DLD1 (cell line): ENCODE measurements around the gene FAM240B.

Experiments used
- in situ Hi-C: cut with HindIII; loops from 2 replicates; pipeline ENCODE4 v1.10.0; 2017; ENCODE audit warnings: low sequenced_read_pairs

FAM240B gene

DNA sequence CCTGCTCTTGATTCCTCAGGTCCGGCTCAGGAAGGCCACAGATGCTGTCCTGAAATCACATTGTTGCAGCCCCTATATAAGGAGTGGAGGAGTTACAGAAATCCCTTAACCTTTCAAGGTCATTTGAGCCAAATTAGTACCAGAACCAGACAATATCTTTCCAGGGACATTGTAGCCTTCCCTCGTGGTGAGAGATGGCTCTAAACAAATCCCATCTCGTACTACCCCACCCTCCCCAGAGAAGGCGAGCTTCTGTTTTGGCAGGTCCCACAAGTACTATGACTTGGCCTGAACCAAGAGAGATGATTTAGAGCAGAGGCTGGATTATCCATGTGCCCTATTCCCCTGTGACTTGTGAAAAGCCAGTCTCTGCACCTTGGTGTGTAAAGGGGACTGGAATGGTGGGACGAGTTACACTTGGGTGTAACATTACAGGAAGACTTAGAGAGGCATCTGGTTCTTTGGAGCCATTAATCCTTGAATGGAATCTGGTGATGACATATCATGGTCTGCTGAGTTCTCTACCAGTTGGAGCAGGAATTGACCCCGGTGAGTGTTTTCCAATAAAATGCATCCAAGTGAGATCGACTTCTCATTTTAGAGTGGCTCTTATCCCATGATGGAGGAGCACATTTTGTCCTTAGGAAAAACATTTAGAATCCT, at the start of gene FAM240B:
Gene FAM240B (minus strand): TSS at position 51 of the 663 bp plus-strand sequence. CDS start 16,134 bp downstream, outside the sequence.
- in situ Hi-C loops: no loop called here

DNA sequence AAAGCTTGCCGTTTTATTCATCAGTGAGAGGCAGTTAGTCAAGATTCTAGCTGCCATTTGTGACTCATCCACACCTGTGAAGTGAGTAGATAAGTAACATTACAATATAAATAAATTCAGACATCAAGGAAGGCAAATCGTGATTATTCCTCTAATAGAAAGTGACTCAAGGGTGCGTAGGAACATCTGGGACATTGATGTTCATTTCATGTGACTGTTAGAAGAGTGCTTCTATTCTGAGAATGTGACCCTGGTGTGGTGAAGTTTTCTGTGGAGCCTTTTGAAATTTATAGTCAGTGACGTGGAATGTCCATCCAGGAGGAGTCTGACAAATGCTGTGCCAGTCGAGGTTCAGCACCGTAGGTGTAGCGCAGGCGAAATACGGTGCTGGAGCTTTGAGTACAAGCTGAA, 48.4 kb upstream of the FAM240B start:
- in situ Hi-C loops: no loop called here

DNA sequence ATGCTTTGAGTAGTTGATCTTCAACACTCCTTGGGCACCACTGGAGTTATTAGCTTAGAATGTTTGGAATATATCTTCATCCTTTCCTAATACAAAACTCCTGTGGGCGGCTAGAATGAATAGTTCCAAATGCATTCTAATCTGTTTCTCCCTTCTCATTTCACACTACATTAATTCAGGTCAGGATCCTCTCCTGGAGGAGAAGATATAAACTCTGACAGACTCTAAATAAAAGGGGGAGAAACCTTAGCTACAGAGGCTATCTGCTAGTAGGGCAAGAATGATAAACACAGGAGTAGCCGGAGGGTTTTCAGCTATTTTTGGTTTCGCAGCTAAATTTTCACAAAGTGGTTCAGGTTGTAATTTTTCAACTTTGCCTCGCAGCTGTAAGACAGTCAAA, 45.2 kb upstream of the FAM240B start:
- in situ Hi-C loops: no loop called here

DNA sequence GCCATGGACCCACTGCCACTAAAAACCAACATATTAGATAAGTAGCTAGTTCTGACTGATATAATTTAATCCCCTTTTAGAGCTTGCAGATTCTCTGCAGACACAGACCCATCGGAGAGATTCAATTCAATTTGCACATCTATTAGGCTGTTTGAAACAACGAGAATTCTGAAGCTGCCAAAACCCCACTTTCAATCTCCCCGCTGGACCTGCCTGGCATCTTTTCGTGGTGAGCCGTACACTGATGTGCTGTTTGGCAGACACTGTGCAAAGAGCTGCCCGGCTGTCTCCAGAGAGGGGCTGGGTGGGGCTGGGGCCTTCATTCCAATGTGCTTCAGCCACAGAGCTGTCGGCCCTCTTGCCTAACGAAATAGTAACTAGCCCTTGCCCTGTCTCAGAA, 42.1 kb upstream of the FAM240B start:
- in situ Hi-C loops: no loop called here

DNA sequence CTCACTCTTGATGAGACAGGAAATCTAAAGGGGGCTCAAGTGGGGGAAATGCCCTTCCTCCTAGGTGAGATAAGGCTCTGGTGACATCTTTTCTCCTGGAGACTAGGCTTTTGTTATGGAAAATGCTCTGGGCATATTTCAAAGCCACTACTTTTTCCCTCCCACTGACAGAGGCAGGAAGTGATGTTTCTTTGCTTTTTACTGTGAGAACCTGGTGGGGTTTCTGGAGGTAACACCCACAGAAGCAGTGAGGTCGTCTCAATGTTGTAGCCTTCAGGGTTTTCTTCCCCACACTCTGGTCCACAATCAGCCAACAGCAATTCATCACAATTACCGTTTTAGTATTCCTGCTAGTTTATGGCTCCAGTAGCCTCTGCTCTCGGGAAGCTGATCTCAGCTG, 41.4 kb upstream of the FAM240B start:
- in situ Hi-C loops: no loop called here

DNA sequence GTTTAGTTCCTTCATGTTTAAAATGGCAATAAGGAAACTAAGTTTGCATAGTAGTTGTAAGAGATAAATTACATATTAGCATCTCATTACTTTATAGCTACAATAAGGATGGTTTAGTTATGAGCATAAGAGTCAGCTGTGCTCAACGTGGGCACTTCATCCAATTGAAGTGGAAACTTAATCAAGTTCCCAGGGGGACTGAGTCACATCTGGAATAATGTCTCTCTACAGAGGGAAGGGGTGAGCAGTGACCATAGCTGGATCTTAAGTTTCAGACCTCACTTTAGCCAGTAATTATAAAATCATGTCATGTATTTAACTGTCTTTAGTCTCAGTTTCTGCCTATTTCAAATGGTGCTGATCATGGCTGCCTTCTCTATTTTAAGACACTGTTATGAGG, 36.8 kb upstream of the FAM240B start:
- in situ Hi-C loops: no loop called here

DNA sequence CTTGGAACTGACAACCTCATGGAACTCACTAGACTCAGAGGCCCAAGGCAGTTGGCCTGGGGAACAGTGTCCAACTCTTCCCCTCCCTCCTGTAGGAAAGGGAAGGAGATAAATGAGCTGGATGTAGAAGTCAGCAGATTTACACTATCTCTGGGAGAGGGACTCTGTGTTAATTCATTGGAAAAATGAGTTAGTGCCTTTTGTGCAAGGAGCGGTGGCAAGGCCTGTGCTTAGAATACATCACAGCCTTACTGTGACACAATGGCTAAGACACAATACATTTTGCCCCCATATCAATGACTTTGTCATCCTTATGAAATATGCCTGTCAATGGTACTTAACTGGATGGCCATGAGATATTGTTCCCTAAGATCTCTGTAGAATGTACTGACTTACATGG, 28.0 kb upstream of the FAM240B start:
- in situ Hi-C loops: no loop called here

DNA sequence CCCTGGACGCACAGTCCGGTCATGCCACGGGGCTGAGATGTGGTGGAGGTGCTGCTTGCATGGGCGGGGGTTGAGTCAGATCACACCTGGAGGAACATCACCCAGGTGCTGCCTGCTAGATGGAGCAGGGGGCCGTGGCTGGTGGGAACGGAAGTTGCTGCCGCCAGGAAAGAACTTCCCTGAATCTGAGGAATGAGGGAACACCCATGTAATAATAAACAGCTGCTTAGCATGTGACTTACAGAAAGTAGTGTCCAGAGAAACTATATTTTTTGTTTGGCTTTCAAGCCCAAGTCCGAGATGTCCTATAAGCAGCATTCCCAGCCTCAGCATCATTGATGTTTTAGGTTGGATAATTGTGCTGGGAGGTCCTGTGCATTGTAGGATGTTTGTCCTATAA, 27.1 kb upstream of the FAM240B start:
- in situ Hi-C loops: no loop called here

DNA sequence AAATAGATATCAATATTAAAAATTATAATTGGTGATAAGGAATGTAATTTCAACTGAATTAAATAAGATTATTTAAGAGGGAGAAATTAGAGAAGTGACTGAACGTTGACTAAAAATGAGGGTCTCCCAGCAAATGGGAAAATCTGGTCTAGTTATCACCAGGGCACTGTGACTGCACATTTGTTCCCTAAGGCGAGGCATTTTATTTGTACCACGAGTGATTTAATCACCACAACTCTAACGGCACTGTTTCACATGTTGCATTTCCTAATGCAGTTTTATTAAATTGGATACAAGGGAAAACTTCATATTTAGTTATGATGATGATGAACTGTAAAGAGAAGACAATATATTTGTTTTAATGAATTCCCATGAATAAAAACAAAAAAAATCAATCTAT, 26.4 kb upstream of the FAM240B start:
- in situ Hi-C loops: no loop called here

DNA sequence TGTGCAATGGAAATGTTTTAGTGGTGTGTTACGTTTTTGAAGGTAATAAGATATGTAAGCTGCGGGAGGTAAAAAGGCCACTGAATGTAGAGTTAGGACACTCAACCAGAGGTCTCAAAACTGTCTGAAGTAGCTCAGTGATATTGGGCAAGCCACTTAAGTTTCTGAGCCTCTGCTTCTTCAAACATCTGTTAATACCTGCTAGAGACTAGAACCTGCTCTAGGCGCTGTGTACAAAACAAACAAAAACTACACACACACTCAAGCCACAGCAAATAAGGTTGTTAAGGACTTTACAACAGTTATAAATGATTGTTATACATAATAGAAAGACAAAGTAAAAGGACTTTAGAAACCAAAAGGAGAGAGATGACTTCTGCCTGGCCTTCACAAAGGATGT, 24.6 kb upstream of the FAM240B start:
- in situ Hi-C loops: no loop called here

DNA sequence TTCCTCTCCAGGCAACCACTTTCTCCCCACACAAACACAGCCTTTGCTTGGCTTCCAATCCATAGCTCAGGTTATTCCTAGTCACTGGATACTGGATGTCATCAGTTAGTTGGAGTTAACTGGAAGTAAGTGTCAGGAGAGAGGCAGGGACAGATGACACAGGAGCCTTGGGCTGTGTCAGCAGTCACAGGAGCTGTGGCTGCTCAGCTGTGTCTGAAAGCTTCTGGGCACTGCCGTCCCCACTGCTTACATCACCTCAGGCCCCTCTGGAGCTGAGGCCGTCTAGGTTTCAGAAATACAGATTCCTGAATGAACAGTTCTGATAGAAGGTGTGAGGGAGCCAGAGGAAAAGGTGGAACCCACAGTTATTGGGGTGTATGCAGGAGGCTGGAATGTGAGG, 17.3 kb upstream of the FAM240B start:
- in situ Hi-C loops: no loop called here

DNA sequence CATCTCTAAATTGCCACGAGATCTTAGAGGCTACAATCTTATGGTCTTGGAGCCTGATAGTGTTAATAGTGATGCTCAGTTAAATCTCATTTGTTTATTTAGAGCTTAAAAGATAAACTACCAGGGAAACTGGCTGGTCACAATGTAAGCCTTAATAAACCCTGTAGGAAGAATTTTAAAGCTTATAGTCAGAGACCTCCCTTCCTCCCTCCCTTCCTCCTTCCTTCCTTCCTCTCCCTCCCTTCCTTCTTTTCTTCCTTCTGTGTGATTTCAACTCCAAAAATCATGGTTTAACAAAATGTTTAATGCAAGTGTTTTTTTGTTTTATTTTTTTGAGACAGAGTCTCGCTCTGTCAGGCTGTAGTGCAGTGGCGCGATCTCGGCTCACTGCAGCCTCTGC, 14.9 kb upstream of the FAM240B start:
- in situ Hi-C loops: no loop called here

DNA sequence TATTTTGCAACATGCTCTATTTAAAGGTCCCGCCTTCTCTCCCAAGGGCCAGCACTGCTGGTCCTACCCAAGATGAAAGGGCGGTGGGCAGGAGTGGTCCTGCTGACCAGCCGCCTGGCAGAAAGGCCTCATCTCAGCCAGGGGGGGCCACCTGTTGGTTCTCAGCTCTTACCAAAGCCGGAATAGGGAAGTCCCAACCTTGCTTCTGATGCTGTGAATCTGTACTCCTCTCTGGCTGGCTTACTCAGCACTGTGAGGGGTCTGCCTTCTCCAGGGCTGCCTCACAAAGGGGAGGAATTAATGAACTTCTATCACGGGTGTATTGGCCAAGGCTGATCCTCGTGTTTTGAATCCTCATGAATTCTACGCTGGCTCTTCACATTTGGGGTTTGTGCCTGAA, 13.6 kb upstream of the FAM240B start:
- in situ Hi-C loops: no loop called here

DNA sequence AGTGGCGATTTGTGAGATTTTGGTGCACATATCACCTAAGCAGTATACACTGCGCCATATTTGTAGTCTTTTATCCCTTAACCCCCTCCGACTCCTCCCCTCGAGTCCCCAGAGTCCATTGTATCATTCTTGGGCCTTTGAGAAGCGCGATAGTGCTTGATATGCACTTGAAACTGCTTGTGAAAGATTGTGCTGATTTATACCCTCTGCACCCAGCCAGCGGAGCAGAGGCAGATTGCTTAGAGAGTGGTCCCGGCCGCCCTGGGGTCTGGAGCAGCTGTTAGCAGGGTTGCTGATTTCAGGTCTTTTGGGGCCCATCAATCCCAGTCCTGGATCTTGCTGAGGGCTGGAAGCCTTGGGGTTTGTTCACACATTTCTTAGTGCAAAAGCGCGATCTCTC, 13.0 kb upstream of the FAM240B start:
- in situ Hi-C loops: no loop called here

DNA sequence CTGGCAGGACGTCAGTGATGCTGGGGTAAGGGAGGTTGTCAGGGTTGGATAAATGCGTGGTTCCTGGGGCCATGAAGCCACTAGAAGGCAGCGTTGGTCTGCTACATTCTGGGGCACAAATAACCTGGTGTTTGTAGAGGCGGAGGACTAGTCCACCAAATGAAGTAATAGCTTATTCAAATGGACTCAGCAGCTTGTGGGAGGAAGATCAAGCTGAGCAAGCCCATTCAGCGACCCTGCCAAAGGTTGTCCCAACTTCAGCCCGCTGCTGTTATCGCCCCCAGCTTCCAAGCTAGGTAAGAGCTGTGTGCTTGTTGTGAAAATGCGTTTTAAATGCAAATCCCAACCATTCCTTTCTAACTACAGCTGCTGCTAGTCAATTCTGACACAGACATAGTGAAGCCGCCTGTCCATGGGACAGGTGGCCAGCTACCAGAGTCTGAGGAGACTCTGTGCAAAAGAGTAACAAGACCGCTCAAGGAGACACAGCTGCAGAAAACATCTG, 7.6 kb upstream of the FAM240B start:
- in situ Hi-C loops: no loop called here

DNA sequence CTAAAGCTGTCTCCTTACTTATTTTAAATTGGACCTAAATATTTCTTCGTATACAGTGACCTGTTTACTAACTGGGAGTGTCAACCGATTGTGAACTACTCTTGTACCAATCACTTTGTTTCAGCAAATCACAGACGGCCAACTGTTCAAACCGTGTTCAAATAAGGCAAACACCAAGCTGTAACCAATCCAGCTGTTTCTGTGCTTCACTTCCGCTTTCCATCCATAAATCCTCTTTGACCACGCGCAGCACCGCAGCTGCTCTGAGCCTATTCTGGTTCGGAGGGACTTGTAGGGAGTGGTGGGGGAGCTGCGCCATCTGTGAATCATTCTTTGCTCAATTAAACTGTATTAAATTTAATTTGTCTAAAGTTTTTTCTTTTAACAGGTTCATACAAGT, 4.8 kb upstream of the FAM240B start:
- in situ Hi-C loops: no loop called here

DNA sequence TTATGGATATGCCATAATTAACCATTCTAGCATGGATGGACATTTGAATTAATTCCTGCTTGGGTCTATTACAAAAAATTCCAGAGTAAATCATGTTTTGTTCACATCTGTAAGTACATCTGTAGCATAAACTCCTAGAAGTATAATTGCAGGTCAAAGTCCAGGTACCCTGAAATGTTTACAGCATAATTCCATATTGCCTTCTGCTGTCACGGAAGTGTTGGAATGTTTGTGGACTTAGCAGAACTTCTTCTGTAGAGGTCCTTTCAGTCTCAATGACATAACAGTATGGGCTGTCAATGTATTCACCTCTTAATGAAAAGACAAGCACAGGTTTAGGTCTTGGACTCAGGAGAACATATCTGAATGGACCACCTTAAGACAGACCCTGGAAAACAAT, 1.8 kb downstream of the FAM240B start:
- in situ Hi-C loops: no loop called here

DNA sequence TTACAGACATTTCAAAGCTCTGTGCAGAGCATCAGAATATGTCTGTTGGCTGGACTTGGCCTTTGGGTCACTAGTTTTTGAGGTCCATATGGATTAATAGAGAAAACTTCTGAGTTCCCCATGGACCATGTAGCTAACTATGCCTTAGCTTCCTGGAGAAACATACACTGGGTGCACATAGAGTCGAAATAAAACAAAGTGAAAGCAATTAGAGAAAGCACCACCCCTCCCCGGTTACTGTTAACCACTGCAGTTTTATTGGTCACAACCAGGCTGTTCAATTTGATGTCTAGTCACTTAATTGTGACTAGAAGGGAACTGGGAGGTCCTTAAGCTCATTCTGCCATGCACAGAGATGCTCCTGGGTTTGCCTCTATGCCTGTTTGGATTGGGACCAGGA, 4.2 kb downstream of the FAM240B start:
- in situ Hi-C loops: no loop called here

DNA sequence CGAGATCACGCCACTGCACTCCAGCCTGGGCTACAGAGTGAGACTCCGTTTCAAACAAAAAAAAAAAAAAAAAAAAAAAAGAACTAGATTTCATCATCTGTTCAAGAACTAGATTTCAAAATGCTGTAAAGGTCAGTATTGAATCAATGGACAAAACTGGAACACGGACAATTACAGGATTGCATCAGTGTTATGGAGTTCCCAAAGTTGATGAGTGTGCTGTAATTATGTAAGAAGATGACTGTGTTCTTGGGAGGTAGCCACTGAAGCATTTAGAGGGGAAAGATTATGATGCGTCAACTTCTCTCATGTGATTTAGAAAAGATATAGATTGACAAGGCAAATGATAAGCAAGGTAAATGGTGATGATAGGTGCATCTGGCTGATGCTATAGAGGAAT, 6.5 kb downstream of the FAM240B start:
- in situ Hi-C loops: no loop called here

DNA sequence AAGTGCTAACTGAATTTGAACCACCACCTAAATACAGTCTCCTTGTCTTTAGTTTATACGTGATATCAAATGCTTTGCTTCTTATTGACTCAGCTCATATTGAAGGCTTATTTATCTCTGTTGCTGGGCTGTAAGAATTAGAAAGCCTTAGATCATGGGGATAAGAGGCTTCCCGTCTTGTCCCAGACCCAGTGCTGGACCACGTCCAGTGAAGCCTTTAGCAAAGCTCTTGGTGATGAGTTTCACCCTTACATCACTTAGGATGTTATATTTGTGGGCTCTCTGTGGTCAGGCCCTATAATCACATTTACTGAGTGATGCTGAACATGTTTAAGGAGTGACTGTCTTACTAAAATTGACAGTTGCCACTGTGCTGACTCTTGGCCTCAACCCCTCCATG, 11.2 kb downstream of the FAM240B start:
- in situ Hi-C loops: no loop called here

DNA sequence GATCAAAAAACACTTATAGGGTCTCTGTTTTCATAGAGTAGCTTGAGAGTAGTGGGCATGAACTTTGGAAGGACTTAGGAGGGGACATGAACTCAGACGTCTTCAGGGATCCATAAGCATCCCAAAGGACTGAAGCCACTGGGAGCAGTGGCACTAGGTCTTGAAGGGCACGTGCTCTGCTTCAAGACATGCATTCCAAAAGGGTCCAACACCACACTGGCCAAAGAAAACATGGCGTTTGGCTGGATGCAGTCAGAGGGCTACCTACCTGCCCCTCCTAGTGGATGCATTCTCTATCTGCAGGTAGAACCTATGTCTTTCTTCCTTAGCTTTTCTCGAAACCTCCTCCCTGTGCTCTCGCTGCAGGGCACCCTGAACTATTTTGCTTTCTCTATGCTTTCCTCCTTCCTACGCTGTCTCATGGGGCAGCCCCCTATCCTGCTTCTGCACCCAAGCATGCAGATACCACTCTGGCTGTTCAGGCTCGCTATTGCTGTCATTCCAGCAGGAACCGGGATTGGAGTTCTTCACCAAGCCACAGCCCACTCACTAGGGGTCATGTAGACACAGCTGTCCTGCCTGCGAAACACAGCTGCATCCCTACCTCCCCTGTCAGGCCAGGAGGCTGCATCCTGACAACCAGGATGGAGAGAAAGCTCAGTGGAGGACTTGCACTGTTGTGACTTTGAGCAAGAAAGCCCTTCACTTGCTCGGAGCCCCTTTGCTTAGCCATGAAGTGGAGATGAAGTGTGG, 11.9 kb downstream of the FAM240B start:
- in situ Hi-C loops: no loop called here

DNA sequence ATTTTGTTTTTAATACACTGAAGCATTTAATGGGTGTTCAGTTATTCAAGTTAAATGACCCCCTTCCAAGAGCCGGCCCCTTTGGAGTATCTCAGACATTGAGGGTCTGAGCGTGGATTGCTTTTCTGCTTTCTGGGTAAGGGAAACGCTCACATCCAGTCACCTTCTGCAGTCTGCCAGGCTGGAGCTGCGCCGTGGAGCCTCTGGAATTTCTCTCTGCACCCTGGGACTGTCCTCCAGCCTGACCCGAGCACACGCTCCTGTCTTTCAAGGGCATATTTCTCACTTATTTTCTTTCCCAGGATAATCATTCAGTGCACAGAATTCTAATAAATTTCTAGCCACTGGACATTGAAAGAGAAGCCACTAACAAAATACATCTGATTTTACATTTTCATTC, 13.4 kb downstream of the FAM240B start:
- in situ Hi-C loops: no loop called here

DNA sequence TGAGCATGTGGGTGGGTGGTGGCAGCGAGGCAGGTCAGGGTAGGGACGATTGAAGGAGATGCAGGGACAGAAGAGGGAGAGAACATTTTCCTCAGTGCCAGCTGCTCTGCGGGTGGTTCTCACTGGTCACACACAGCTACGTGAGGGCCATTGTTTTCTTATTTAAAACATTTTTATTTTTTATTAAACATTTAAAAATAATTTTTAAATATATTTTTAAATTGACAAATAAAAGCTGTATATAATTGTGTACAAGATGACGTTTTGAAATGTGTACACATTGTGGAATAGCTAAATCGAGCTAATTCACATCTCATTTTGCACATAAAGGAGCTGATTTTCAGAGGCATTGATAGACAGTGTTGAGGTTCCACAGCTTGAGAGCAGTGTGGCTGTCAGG, 14.0 kb downstream of the FAM240B start:
- in situ Hi-C loops: no loop called here
